ENCODE results near the gene BRWD1. TPM values are rescaled to one million over a fixed set of nuclear protein-coding genes. Genes with fewer than 3 reads are reported as not detected.

Gene BRWD1
- total RNA-seq, 2 donors from 2014 or later, result 38.6 to 43.1 TPM

GRCh38 chr21:39339231-39339630 lies 25.8 kb upstream of the BRWD1 start:
- Histone ChIP-seq H3K9me3 (no peaks in the 10 kb centered on the region), H3K4me1 (no peaks in the 10 kb centered on the region), H3K9ac (ENCODE audit: low read depth in 2 of 2, low read length in 2 of 2) (no peak overlapping the region), H3K4me3 (no peak overlapping the region), H3K27me3 (no peaks in the 10 kb centered on the region), H3K36me3 (peaks cover 9% of the 10 kb centered on the region), H3K27ac (no peak overlapping the region)
- TF ChIP-seq CTCF (IDR thresholded peaks at IDR 0.05), result no peak
- intact Hi-C loops (cut with DNase I), result no loop called here
- DNase-seq, result no peak

GRCh38 chr21:39336457-39337008 lies 23.1 kb upstream of the BRWD1 start:
- Histone ChIP-seq H3K9ac (ENCODE audit: low read depth in 2 of 2, low read length in 2 of 2) (no peak overlapping the region), H3K36me3 (peaks cover 4% of the 10 kb centered on the region), H3K4me3 (no peak overlapping the region), H3K27me3 (no peaks in the 10 kb centered on the region), H3K4me1 (no peaks in the 10 kb centered on the region), H3K9me3 (no peaks in the 10 kb centered on the region), H3K27ac (no peak overlapping the region)
- no peak for TF ChIP-seq CTCF (IDR thresholded peaks at IDR 0.05)
- no peak for DNase-seq
- intact Hi-C loops (cut with DNase I), result no loop called here

GRCh38 chr21:39334611-39335010 lies 21.2 kb upstream of the BRWD1 start:
- Histone ChIP-seq H3K9me3 (no peaks in the 10 kb centered on the region), H3K9ac (ENCODE audit: low read depth in 2 of 2, low read length in 2 of 2) (no peak overlapping the region), H3K4me3 (no peak overlapping the region), H3K27me3 (no peaks in the 10 kb centered on the region), H3K27ac (no peak overlapping the region), H3K4me1 (no peaks in the 10 kb centered on the region), H3K36me3 (no peaks in the 10 kb centered on the region)
- intact Hi-C loops (cut with DNase I), result no loop called here
- no peak for TF ChIP-seq CTCF (IDR thresholded peaks at IDR 0.05)
- no peak for DNase-seq

- DNase-seq, result no peak
- intact Hi-C loops (cut with DNase I), result no loop called here
These were observed 18.7 kb upstream of the BRWD1 start for GRCh38 chr21:39332175-39332574.

GRCh38 chr21:39330001-39330400 lies 16.6 kb upstream of the BRWD1 start:
- H3K9ac ChIP-seq (ENCODE audit: low read depth in 2 of 2, low read length in 2 of 2), result no peak overlapping the region
- H3K36me3 ChIP-seq, result no peaks in the 10 kb centered on the region
- DNase-seq, result no peak
- H3K27ac ChIP-seq, result no peak overlapping the region
- intact Hi-C loops (cut with DNase I), result no loop called here
- no peak for TF ChIP-seq CTCF (IDR thresholded peaks at IDR 0.05)
- no peaks in the 10 kb centered on the region for H3K4me1 ChIP-seq
- no peaks in the 10 kb centered on the region for H3K27me3 ChIP-seq
- no peak overlapping the region for H3K4me3 ChIP-seq
- H3K9me3 ChIP-seq, result no peaks in the 10 kb centered on the region

More at GRCh38 chr21:39332175-39332574, 18.7 kb upstream of the BRWD1 start:
- H3K9ac ChIP-seq (ENCODE audit: low read depth in 2 of 2, low read length in 2 of 2), result no peak overlapping the region
- H3K36me3 ChIP-seq, result no peaks in the 10 kb centered on the region
- no peak overlapping the region for H3K27ac ChIP-seq
- TF ChIP-seq CTCF (IDR thresholded peaks at IDR 0.05), result no peak
- no peaks in the 10 kb centered on the region for H3K4me1 ChIP-seq
- no peaks in the 10 kb centered on the region for H3K27me3 ChIP-seq
- H3K9me3 ChIP-seq, result no peaks in the 10 kb centered on the region
- no peak overlapping the region for H3K4me3 ChIP-seq

All from colonic mucosa (tissue), 4 donors.